MM.1S (cell line): Measurements from ENCODE around the gene ZNF366.

ENCODE experiments used
- EZH2 ChIP-seq: fragments of 300-600 bp; sonication (generic); optimal IDR thresholded peaks from 2 replicates; pipeline ENCODE3; 2017; ENCODE audit warnings: low read depth, mild to moderate bottlenecking, antibody characterized with exemption, low read length, mixed read lengths
- TF ChIP-seq, protein P1 (sequence below): fragments of 300-600 bp; sonication (generic); IDR thresholded peaks from 2 replicates; pipeline ENCODE4 v1.5.1; 2016; ENCODE audit warnings: antibody characterized with exemption, low read length, mixed read lengths

- TF ChIP-seq, protein P1, sequence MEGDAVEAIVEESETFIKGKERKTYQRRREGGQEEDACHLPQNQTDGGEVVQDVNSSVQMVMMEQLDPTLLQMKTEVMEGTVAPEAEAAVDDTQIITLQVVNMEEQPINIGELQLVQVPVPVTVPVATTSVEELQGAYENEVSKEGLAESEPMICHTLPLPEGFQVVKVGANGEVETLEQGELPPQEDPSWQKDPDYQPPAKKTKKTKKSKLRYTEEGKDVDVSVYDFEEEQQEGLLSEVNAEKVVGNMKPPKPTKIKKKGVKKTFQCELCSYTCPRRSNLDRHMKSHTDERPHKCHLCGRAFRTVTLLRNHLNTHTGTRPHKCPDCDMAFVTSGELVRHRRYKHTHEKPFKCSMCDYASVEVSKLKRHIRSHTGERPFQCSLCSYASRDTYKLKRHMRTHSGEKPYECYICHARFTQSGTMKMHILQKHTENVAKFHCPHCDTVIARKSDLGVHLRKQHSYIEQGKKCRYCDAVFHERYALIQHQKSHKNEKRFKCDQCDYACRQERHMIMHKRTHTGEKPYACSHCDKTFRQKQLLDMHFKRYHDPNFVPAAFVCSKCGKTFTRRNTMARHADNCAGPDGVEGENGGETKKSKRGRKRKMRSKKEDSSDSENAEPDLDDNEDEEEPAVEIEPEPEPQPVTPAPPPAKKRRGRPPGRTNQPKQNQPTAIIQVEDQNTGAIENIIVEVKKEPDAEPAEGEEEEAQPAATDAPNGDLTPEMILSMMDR: no peak
- TF ChIP-seq EZH2: no peak
Measured at GRCh38 chr5:72393052-72393451, 114.2 kb downstream of the ZNF366 start.
